IPS-20b (cell line): ENCODE measurements around the gene HMGN4.

Source experiments
- H3K27ac ChIP-seq: one replicate; pipeline ENCODE4 v1.5.1; 2013; ENCODE audit warnings: low read length
- H3K27me3 ChIP-seq: 2 replicates; pipeline ENCODE4 v1.6.1; 2013; ENCODE audit warnings: mild to moderate bottlenecking, low read length, inconsistent platforms; ENCODE audit not compliant: insufficient read depth
- H3K36me3 ChIP-seq: 2 replicates; pipeline ENCODE4 v1.6.1; 2013; ENCODE audit warnings: low read depth, mild to moderate bottlenecking, inconsistent platforms, low read length, moderate library complexity; ENCODE audit not compliant: insufficient read depth
- H3K4me1 ChIP-seq: 2 replicates; pipeline ENCODE4 v1.6.1; 2013; ENCODE audit warnings: mild to moderate bottlenecking, control low read depth, inconsistent platforms, low read length, moderate library complexity; ENCODE audit not compliant: insufficient read depth
- H3K4me3 ChIP-seq: 2 replicates; pipeline ENCODE4 v1.5.1; 2013; ENCODE audit warnings: mild to moderate bottlenecking, low read length, inconsistent platforms
- H3K9ac ChIP-seq: 2 replicates; pipeline ENCODE4 v1.6.1; 2013; ENCODE audit warnings: low read depth, mild to moderate bottlenecking, inconsistent platforms, low read length, moderate library complexity
- H3K9me3 ChIP-seq: 2 replicates; pipeline ENCODE4 v1.6.1; 2013; ENCODE audit warnings: mild to moderate bottlenecking, low read depth, low read length, inconsistent platforms; ENCODE audit not compliant: insufficient read depth

The HMGN4 gene

GRCh38 chr6:26594131-26594498 lies 55.9 kb downstream of the HMGN4 start:
- no peaks in the 10 kb centered on the region for H3K9me3 ChIP-seq
- peak overlapping the region; percentile 98; the same call in 1 of the 2 replicates for H3K4me3 ChIP-seq
- H3K27ac ChIP-seq = no peak overlapping the region
- peaks cover 8% of the 10 kb centered on the region for H3K36me3 ChIP-seq
- H3K27me3 ChIP-seq = peaks cover 18% of the 10 kb centered on the region
- H3K4me1 ChIP-seq = peaks cover 5% of the 10 kb centered on the region; the same call in 1 of the 2 replicates
- H3K9ac ChIP-seq = no peak overlapping the region

- H3K9me3 ChIP-seq = no peaks in the 10 kb centered on the region
- peak overlapping the region; percentile 2; the same call in 1 of the 2 replicates for H3K9ac ChIP-seq
- peaks cover 15% of the 10 kb centered on the region for H3K36me3 ChIP-seq
- H3K4me3 ChIP-seq = peak overlapping the region; percentile 98
- H3K27me3 ChIP-seq = peaks cover 18% of the 10 kb centered on the region
- no peak overlapping the region for H3K27ac ChIP-seq
- H3K4me1 ChIP-seq = peaks cover 5% of the 10 kb centered on the region; the same call in 1 of the 2 replicates
These were observed 56.8 kb downstream of the HMGN4 start for GRCh38 chr6:26594730-26595632.

GRCh38 chr6:26595669-26596269 lies 57.6 kb downstream of the HMGN4 start:
- H3K9me3 ChIP-seq = no peaks in the 10 kb centered on the region
- peaks cover 19% of the 10 kb centered on the region for H3K36me3 ChIP-seq
- H3K4me3 ChIP-seq = peak overlapping the region; percentile 98
- H3K9ac ChIP-seq = peak overlapping the region; percentile 2; the same call in 1 of the 2 replicates
- peaks cover 5% of the 10 kb centered on the region; the same call in 1 of the 2 replicates for H3K4me1 ChIP-seq
- no peak overlapping the region for H3K27ac ChIP-seq
- H3K27me3 ChIP-seq = peaks cover 18% of the 10 kb centered on the region
